GM23338 (cell line): Measurements from ENCODE around the gene HNRNPM.

ENCODE experiments used
- CREB1 ChIP-seq: fragments of 250-450 bp; sonication (Bioruptor Pico); IDR thresholded peaks from 2 replicates; pipeline ENCODE4 v1.5.0; 2020; ENCODE audit warnings: low read depth, mild to moderate bottlenecking, moderate library complexity
- CTCF ChIP-seq, 2 experiments: fragments of 200-600 bp in 1 of 2; sonication (generic) in 1 of 2; conservative IDR thresholded peaks; 2 replicates each; pipeline versions ENCODE4 v1.5.1 to v1.6.1; 2016 to 2017; ENCODE audit warnings: antibody characterized with exemption in 2 of 2, low read depth in 2 of 2, mild to moderate bottlenecking in 2 of 2, moderate library complexity in 1 of 2
- ETS1 ChIP-seq: IDR thresholded peaks from 2 replicates; pipeline ENCODE4 v1.6.1; 2016; ENCODE audit warnings: antibody characterized with exemption
- EZH2 ChIP-seq: fragments of 200-600 bp; sonication (generic); IDR thresholded peaks from one replicate; pipeline ENCODE4 v1.8.0; 2017; ENCODE audit warnings: antibody characterized with exemption, mild to moderate bottlenecking, low read depth; ENCODE audit not compliant: unreplicated experiment
- EZH2phosphoT487 ChIP-seq: fragments of 200-600 bp; sonication (generic); IDR thresholded peaks from one replicate; pipeline ENCODE4 v1.8.1; 2018; ENCODE audit warnings: antibody characterized with exemption; ENCODE audit not compliant: unreplicated experiment
- JUNB ChIP-seq: IDR thresholded peaks from one replicate; pipeline ENCODE4 v1.6.1; 2016; ENCODE audit warnings: antibody characterized with exemption; ENCODE audit not compliant: unreplicated experiment
- POLR2AphosphoS5 ChIP-seq: IDR thresholded peaks from 2 replicates; pipeline ENCODE4 v1.6.1; 2016; ENCODE audit warnings: antibody characterized with exemption, low read depth
- REST ChIP-seq: IDR thresholded peaks from one replicate; pipeline ENCODE4 v1.6.1; 2018; ENCODE audit warnings: antibody characterized with exemption; ENCODE audit not compliant: unreplicated experiment
- STAT1 ChIP-seq: IDR thresholded peaks from one replicate; pipeline ENCODE4 v1.6.1; 2016; ENCODE audit warnings: antibody characterized with exemption; ENCODE audit not compliant: unreplicated experiment
- ZNF114 ChIP-seq: fragments of 250-450 bp; sonication (Bioruptor Pico); IDR thresholded peaks from 2 replicates; pipeline ENCODE4 v1.5.0; 2020; ENCODE audit warnings: mild to moderate bottlenecking, moderate library complexity
- ZNF331 ChIP-seq: fragments of 250-450 bp; sonication (Bioruptor Pico); IDR thresholded peaks from 2 replicates; pipeline ENCODE4 v1.5.0; 2020; ENCODE audit warnings: low read depth, mild to moderate bottlenecking, moderate library complexity
- ZNF462 ChIP-seq: fragments of 250-450 bp; sonication (Bioruptor Pico); IDR thresholded peaks from 2 replicates; pipeline ENCODE4 v1.5.0; 2020; ENCODE audit warnings: mild to moderate bottlenecking, moderate library complexity

- TF ChIP-seq CTCF (conservative IDR thresholded peaks at IDR 0.05; ENCODE audit: low read depth in 2 of 2) (no peak), ETS1 (no peak), EZH2phosphoT487 (no peak), REST (no peak), POLR2AphosphoS5 (no peak), JUNB (no peak), EZH2 (no peak), ZNF331 (CRISPR knock-in tag) (no peak), ZNF114 (no peak), CREB1 (CRISPR knock-in tag) (no peak), ZNF462 (CRISPR knock-in tag) (no peak), STAT1 (no peak)
Measured at GRCh38 chr19:8500158-8500557, 55.4 kb downstream of the HNRNPM start.
